ENCODE data around the gene HES7. TPM values are rescaled to one million over a fixed set of nuclear protein-coding genes. Genes with fewer than 3 reads are reported as not detected.
A peak's percentile ranks its signal among the peaks of the same experiment; 100 is the strongest.

Gene HES7
- total RNA-seq, 1 experiment from 2014 or later, result 3.1 TPM

GRCh38 chr17:8123695-8124349 lies at the start of gene HES7 (continued):
- TF ChIP-seq HMGXB4 (CRISPR knock-in tag; IDR thresholded peaks at IDR 0.05) (peak; percentile 86; the same call in 1 of the 2 replicates), NFE2L1 (CRISPR knock-in tag; IDR thresholded peaks at IDR 0.05) (no peak), ARID4B (CRISPR knock-in tag; IDR thresholded peaks at IDR 0.05; ENCODE audit: borderline replicate concordance) (peak; percentile 57; the same call in 1 of the 2 replicates), ZNF512 (CRISPR knock-in tag; IDR thresholded peaks at IDR 0.05; ENCODE audit: borderline replicate concordance) (no peak), IRF2 (CRISPR knock-in tag; IDR thresholded peaks at IDR 0.05; ENCODE audit: borderline replicate concordance, low read depth) (no peak), ELF4 (CRISPR knock-in tag; IDR thresholded peaks at IDR 0.05; ENCODE audit: low read depth) (no peak), ZNF138 (CRISPR knock-in tag; conservative IDR thresholded peaks at IDR 0.05) (no peak), IRF1 (CRISPR knock-in tag; IDR thresholded peaks at IDR 0.05) (no peak), GTF2I (CRISPR knock-in tag; conservative IDR thresholded peaks at IDR 0.05) (no peak), MYBL2 (CRISPR knock-in tag; IDR thresholded peaks at IDR 0.05) (no peak), ETV6 (CRISPR knock-in tag; IDR thresholded peaks at IDR 0.05) (no peak)
- TF ChIP-seq, protein P1, sequence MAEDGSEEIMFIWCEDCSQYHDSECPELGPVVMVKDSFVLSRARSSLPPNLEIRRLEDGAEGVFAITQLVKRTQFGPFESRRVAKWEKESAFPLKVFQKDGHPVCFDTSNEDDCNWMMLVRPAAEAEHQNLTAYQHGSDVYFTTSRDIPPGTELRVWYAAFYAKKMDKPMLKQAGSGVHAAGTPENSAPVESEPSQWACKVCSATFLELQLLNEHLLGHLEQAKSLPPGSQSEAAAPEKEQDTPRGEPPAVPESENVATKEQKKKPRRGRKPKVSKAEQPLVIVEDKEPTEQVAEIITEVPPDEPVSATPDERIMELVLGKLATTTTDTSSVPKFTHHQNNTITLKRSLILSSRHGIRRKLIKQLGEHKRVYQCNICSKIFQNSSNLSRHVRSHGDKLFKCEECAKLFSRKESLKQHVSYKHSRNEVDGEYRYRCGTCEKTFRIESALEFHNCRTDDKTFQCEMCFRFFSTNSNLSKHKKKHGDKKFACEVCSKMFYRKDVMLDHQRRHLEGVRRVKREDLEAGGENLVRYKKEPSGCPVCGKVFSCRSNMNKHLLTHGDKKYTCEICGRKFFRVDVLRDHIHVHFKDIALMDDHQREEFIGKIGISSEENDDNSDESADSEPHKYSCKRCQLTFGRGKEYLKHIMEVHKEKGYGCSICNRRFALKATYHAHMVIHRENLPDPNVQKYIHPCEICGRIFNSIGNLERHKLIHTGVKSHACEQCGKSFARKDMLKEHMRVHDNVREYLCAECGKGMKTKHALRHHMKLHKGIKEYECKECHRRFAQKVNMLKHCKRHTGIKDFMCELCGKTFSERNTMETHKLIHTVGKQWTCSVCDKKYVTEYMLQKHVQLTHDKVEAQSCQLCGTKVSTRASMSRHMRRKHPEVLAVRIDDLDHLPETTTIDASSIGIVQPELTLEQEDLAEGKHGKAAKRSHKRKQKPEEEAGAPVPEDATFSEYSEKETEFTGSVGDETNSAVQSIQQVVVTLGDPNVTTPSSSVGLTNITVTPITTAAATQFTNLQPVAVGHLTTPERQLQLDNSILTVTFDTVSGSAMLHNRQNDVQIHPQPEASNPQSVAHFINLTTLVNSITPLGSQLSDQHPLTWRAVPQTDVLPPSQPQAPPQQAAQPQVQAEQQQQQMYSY (CRISPR knock-in tag; IDR thresholded peaks at IDR 0.05), result no peak
- TF ChIP-seq, protein P2, sequence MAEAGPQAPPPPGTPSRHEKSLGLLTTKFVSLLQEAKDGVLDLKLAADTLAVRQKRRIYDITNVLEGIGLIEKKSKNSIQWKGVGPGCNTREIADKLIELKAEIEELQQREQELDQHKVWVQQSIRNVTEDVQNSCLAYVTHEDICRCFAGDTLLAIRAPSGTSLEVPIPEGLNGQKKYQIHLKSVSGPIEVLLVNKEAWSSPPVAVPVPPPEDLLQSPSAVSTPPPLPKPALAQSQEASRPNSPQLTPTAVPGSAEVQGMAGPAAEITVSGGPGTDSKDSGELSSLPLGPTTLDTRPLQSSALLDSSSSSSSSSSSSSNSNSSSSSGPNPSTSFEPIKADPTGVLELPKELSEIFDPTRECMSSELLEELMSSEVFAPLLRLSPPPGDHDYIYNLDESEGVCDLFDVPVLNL (CRISPR knock-in tag; IDR thresholded peaks at IDR 0.05; ENCODE audit: borderline replicate concordance, low read depth), result no peak
